Right renal cortex interstitium (tissue), 3 donors: ENCODE measurements around the gene AHCYL1. TPM values are rescaled to one million over a fixed set of nuclear protein-coding genes. Genes with fewer than 3 reads are reported as not detected.
A peak's percentile ranks its signal among the peaks of the same experiment; 100 is the strongest.
"Not testable (repeated sequence)": the region's sequence is repeated elsewhere in the genome, so short reads cannot be mapped to it uniquely, and the experiment has no call there.

Source experiments
- DNase-seq, 3 donors: peaks; one replicate each; pipeline ENCODE4 v3.0.0-alpha.2; 2013; ENCODE audit warnings: low read depth in 3 of 3, low spot score in 2 of 3
- polyA plus RNA-seq, 3 donors: library from polyadenylated mRNA; unstranded; fragments of 120-200 nt; gene quantifications; one replicate each; pipeline ENCODE4 v1.2.1, GENCODE V29; 2013; ENCODE audit not compliant: insufficient read length in 3 of 3

Gene AHCYL1
- 100 to 1,000 TPM; 120 to 126 (median 126) TPM for polyA plus RNA-seq

GRCh38 chr1:109984456-109985246, at the start of gene AHCYL1:
AHCYL1 (plus strand) TSS chr1:109984765; CDS start chr1:109985053, 288 bp downstream.
- DNase-seq: peak; percentile 95 to 99 (median 97)

- no peak for DNase-seq
Measured at GRCh38 chr1:109935451-109935900, 49.1 kb upstream of the AHCYL1 start.

GRCh38 chr1:109937738-109938137, 46.8 kb upstream of the AHCYL1 start:
- no peak for DNase-seq

GRCh38 chr1:109938556-109938955, 46.0 kb upstream of the AHCYL1 start:
- no peak for DNase-seq

GRCh38 chr1:109942434-109942833, 42.1 kb upstream of the AHCYL1 start:
- DNase-seq: no peak

GRCh38 chr1:109944541-109944940, 40.0 kb upstream of the AHCYL1 start:
- DNase-seq: no peak

GRCh38 chr1:109946511-109946910, 38.1 kb upstream of the AHCYL1 start:
- DNase-seq: no peak

- no peak for DNase-seq
Measured at GRCh38 chr1:109947582-109948284, 36.8 kb upstream of the AHCYL1 start.

GRCh38 chr1:109948285-109948630, 36.3 kb upstream of the AHCYL1 start:
- DNase-seq: no peak

- DNase-seq: no peak
Measured at GRCh38 chr1:109950038-109950437, 34.5 kb upstream of the AHCYL1 start.

GRCh38 chr1:109950509-109950908, 34.1 kb upstream of the AHCYL1 start:
- no peak for DNase-seq

- not testable (repeated sequence) for DNase-seq
Measured at GRCh38 chr1:109951501-109951900, 33.1 kb upstream of the AHCYL1 start.

GRCh38 chr1:109954041-109954512, 30.5 kb upstream of the AHCYL1 start:
- no peak for DNase-seq

- no peak for DNase-seq
Measured at GRCh38 chr1:109959632-109959973, 25.0 kb upstream of the AHCYL1 start.

- peak in 2 of 3 donors; percentile 38 to 51 for DNase-seq
Measured at GRCh38 chr1:109959974-109960744, 24.4 kb upstream of the AHCYL1 start.

- DNase-seq: no peak
Measured at GRCh38 chr1:109960745-109961094, 23.8 kb upstream of the AHCYL1 start.

- DNase-seq: no peak
Measured at GRCh38 chr1:109963864-109964263, 20.7 kb upstream of the AHCYL1 start.

- DNase-seq: no peak
Measured at GRCh38 chr1:109969146-109969829, 15.3 kb upstream of the AHCYL1 start.

- no peak for DNase-seq
Measured at GRCh38 chr1:109969907-109970306, 14.7 kb upstream of the AHCYL1 start.

GRCh38 chr1:109971559-109971958, 13.0 kb upstream of the AHCYL1 start:
- DNase-seq: no peak

GRCh38 chr1:109974191-109974590, 10.4 kb upstream of the AHCYL1 start:
- no peak for DNase-seq
